ENCODE measurements around the gene CCDC177.

- TF ChIP-seq, protein P1, sequence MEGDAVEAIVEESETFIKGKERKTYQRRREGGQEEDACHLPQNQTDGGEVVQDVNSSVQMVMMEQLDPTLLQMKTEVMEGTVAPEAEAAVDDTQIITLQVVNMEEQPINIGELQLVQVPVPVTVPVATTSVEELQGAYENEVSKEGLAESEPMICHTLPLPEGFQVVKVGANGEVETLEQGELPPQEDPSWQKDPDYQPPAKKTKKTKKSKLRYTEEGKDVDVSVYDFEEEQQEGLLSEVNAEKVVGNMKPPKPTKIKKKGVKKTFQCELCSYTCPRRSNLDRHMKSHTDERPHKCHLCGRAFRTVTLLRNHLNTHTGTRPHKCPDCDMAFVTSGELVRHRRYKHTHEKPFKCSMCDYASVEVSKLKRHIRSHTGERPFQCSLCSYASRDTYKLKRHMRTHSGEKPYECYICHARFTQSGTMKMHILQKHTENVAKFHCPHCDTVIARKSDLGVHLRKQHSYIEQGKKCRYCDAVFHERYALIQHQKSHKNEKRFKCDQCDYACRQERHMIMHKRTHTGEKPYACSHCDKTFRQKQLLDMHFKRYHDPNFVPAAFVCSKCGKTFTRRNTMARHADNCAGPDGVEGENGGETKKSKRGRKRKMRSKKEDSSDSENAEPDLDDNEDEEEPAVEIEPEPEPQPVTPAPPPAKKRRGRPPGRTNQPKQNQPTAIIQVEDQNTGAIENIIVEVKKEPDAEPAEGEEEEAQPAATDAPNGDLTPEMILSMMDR (conservative IDR thresholded peaks at IDR 0.05; ENCODE audit: low read depth, low read length): no peak
- TF ChIP-seq EZH2 (IDR thresholded peaks at IDR 0.05; ENCODE audit: borderline replicate concordance, low read depth, low read length, poor library complexity, severe bottlenecking): no peak
Observed at GRCh38 chr14:69558774-69559173, 15.9 kb downstream of the CCDC177 start.
